MV-4-11 (cell line): ENCODE data around the gene R3HDML.
"Not testable (repeated sequence)": the region's sequence is repeated elsewhere in the genome, so short reads cannot be mapped to it uniquely, and the experiment has no call there.

Source experiments
- DNase-seq: peaks from one replicate; lab custom pipeline; 2025; lab: John Stamatoyannopoulos, UW

Gene R3HDML

DNA sequence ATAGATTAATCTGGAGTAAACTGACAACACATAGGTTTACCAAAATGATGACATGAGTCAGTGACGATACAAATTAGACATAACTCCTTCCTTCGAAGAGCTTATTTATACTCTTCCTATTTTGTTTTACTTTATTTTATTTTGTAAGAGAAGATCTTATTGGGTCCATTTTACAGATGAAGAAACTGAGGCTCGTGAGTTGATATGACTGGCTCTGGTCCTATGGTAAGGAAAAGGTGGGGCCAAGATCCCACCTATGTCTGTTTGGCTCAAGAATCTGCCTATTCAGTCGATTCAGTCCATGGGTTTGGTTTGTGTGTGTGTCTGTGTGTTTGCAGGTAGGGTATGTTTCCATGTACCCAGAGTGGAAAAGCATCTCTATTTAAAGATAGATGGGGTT, 8.4 kb upstream of the R3HDML start:
- DNase-seq, result no peak

GRCh38 chr20:44331201-44331600, 5.6 kb upstream of the R3HDML start:
- DNase-seq, result no peak

GRCh38 chr20:44334306-44334705, 2.5 kb upstream of the R3HDML start:
- no peak for DNase-seq

- no peak for DNase-seq
Measured at GRCh38 chr20:44334709-44335108, 2.1 kb upstream of the R3HDML start.

DNA sequence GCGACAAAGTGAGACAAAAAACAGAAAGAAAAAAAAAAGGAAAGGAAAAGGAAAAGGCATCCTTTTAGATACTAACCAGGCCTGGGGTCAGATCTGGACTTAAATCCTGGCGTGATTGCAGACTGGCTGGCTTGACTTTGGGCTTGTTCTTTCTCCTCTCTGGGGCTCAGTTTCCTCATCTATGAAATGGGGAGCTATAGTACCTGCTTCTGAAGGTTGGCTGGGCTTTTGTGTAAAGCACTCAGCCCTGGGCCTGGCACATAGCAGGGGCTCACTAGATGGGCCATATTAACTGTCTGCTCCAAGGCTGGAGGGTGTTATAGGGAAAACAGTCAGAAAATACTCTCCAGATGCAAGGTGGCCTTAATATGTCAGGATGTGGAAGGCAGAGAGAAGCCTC, 1.2 kb upstream of the R3HDML start:
- DNase-seq, result no peak

- DNase-seq, result no peak
Measured at GRCh38 chr20:44336086-44336485, 757 bp upstream of the R3HDML start.

- no peak for DNase-seq
Measured at GRCh38 chr20:44342248-44342647, 5.4 kb downstream of the R3HDML start.

GRCh38 chr20:44343162-44343675, 6.4 kb downstream of the R3HDML start:
- DNase-seq, result no peak

DNA sequence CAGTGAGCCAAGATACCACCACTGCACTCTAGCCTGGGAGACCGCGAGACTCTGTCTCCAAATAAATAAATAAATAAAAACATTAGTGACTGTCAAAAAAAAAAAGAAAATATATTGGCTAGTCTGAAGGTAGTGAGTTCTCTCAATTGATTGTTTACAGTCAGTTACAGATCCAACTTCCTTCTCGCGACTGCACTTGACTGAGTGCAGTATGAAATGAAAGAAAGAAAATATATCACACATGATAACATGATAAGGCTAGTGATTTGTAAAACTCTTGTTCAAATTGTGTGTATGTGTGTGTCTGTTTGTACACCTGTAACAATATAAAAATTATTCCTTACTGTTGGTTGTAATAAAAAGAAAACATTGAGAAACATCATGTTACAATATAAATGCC, 7.9 kb downstream of the R3HDML start:
- no peak for DNase-seq

DNA sequence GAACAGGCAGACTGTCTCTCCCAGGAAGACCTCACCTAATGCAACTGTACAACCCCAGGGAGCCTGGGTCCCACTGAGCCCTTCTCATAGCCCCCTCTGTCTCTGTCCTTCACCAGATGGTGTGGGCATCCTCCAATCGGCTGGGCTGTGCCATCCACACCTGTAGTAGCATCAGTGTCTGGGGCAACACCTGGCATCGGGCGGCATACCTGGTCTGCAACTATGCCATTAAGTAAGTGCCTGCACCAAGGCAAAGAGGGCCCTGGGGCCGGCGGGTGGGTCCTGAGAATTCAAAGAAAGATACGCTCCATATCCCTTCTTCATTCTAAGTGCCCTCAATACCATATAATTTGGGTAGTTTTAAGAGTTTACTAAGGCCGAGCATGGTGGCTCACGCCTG, 8.3 kb downstream of the R3HDML start:
- no peak for DNase-seq

DNA sequence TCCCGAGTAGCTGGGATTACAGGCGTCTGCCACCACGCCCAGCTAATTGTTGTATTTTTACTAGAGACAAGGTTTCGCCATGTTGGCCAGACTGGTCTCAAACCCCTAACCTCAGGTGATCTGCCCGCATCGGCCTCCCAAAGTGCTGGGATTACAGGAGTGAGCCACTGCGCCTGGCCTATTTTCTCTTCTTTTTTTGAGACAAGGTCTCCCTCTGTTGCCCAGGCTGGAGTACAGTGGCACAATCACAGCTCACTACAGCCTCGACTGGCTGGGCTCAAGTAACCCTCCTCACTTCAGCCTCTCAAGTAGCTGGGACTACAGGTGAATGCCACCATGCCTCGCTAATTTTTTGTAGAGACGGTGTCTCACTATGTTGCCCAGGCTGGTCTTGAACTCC, 9.1 kb downstream of the R3HDML start:
- not testable (repeated sequence) for DNase-seq

- no peak for DNase-seq
Measured at GRCh38 chr20:44348168-44348659, 11.4 kb downstream of the R3HDML start.

GRCh38 chr20:44349349-44349748, 12.5 kb downstream of the R3HDML start:
- DNase-seq, result no peak

GRCh38 chr20:44350567-44350966, 13.7 kb downstream of the R3HDML start:
- DNase-seq, result no peak

GRCh38 chr20:44354979-44355497, 18.2 kb downstream of the R3HDML start:
- DNase-seq, result no peak

DNA sequence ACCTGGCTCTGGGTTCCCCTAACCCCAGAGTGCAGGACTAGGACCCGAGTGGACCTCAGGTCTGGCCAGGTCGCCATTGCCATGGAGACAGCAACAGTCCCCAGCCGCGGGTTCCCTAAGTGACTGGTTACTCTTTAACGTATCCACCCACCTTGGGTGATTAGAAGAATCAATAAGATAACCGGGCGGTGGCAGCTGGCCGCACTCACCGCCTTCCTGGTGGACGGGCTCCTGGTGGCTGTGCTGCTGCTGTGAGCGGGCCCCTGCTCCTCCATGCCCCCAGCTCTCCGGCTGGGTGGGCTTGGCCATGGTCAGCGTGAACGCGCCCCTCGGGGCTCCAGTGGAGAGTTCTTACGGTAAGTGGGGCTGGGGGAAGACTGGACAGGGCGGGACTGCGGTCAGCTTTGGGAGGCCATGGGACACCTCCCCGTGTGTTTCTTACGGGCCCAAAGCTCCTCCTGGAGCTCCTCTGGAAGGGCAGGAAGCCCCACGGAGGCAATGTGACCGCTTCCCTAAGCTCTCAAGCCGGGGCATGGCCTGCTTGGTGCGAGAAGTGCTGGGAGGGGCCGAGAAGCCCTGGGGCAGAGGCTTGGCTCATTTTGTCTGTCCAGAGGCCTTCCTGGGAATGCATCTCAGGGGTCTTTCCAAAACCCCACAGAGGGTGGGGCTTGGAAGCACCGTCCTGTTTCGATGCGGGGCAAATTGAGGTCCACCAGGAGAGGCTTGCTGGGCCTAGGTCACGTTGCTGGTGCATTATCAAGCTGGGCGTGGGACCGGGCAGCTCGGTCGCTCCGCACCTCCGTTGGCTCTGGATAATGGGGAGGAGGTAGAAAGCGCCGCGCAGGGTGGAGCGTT, 18.9 kb downstream of the R3HDML start, which contains the start of gene HNF4A:
HNF4A (plus strand) TSS at position 202 of the 855 bp plus-strand sequence; CDS start at position 308, 106 bp downstream.
- DNase-seq, result no peak

DNA sequence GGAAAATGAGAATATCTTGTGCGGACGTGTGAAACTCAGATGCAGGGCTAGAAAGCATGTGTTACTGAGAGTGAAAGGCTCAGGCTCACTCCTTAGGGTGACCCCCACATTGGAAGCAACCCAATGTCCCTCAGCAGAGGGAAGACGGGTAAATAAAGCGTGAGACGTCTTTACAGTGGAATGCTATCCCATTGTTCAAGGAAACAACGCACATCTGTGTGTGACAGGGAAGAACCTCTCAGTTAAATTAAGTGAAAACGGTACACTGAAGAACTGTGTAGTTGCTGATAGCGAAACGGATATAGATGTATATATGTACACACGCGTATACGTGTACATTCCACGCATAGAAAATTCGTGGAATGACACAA, 19.5 kb downstream of the R3HDML start:
- DNase-seq, result no peak

- no peak for DNase-seq
Measured at GRCh38 chr20:44357020-44357419, 20.2 kb downstream of the R3HDML start.

DNA sequence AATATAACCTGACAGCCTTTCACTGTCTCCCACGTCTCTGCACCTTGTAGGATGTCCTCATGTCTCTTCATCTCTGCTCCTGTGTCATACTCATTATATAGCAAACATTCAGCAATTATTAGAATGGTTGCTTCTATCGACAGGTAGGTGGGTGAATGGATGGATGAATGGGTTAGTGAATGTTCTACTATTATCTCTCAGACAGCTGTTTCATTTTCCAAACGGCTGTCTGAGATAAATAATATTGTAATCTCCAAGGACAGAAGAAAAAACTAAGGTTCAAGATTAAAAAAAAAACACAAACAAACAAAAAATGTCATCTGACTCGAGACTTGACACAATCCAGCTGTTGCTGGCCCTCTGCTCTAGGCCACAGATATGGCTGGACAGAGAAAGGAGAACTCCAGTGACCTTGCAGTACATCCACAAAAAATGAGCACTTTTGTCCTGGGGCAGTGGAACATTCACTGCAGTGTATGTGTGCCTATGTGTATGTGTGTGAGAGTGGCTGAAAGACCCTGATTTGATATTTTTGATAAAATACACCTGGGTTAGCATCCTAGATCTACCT, 20.8 kb downstream of the R3HDML start:
- DNase-seq, result no peak

GRCh38 chr20:44358776-44359175, 21.9 kb downstream of the R3HDML start:
- DNase-seq, result no peak

- DNase-seq, result no peak
Measured at GRCh38 chr20:44360221-44360620, 23.4 kb downstream of the R3HDML start.

DNA sequence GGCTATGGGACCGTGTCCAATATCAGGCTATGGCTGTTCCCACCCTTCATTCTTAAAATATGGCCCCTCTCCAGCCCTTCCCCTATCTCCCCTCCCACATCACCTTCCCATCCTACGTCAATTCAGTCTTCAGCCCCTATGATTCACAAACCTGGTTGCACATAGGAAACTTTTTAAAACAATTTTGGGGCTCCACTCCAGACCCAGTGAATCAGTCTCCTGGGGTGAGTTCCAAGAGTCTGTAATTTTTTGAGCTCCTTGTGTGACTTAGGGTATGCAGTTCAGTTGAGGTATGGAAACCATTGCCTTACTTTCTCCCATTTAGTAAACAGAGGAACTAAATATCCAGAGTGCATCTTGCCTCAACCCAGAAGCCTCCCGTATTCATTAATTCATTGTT, 24.2 kb downstream of the R3HDML start:
- DNase-seq, result no peak

GRCh38 chr20:44362466-44362940, 25.7 kb downstream of the R3HDML start:
- DNase-seq, result no peak
